Measurements from ENCODE around the gene USP22.
"Not testable (repeated sequence)": the region's sequence is repeated elsewhere in the genome, so short reads cannot be mapped to it uniquely, and the experiment has no call there.

DNA sequence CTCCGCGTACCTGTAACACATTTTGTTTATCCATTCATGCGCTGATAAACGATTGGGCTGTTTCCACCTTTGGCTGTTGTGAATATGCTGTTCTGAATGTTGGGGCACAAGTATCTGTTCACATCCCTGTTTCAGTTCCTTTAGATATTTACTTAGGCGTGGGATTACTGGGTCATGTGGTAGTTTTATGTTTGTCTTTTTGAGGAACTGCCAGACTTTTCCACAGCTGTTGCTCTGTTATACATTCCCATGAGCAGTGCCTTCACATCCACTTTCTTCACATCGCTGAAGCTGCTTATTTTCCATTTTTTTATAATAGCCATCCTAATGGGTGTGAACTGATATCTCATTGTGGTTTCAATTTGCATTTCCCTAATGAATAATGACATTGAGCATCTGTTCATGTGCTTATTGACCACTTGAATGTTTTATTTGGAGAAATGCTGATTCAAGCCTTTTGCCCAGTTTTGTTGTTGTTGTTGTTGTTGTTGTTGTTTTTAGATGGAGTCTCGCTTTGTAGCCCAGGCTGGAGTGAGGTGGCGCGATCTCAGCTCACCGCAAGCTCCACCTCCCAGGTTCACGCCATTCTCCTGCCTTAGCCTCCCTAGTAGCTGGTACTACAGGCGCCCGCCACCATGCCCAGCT is 65.1 kb downstream of the USP22 start:
- not testable (repeated sequence) for TF ChIP-seq SP1 (IDR thresholded peaks at IDR 0.05; ENCODE audit: low read depth, low read length); CTCF (IDR thresholded peaks at IDR 0.05 in 2 of 3, conservative IDR thresholded peaks at IDR 0.05 in 1 of 3; ENCODE audit: control insufficient read depth in 2 of 3, extremely low read depth in 1 of 3, insufficient read depth in 1 of 3, low read depth in 3 of 3, low read length in 3 of 3); MYB (IDR thresholded peaks at IDR 0.05; ENCODE audit: borderline replicate concordance, low read depth, low read length); ELK1 (IDR thresholded peaks at IDR 0.05; ENCODE audit: low read depth, low read length); EED (IDR thresholded peaks at IDR 0.05; ENCODE audit: low read depth); ZZZ3 (IDR thresholded peaks at IDR 0.05; ENCODE audit: control insufficient read depth, insufficient read length, low read depth); CREB1 (IDR thresholded peaks at IDR 0.05; ENCODE audit: low read depth); POLR2A (IDR thresholded peaks at IDR 0.05; ENCODE audit: low read depth, low read length)
